ENCODE measurements around the gene CTXND1.

DNA sequence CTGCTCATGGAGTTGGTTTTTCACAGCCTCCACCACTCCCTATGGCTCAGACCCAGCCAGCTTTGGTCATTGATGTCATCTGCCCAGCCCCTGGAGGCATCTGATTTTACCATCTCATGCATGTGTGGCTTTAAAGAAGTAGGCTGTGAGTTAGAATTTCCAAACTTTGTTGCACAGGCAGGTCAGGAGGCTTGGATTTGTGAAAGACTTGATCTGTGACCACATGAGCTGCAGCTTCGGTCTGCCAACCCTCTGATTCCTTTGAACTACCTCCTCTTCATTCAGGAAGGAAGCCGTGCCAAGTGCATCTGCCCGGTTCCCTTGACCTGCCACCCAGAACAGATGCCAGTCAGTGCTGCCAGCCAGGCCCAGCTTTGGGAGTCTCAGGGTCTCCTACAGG is 9.2 kb downstream of the CTXND1 start:
- TF ChIP-seq EGR1 (IDR thresholded peaks at IDR 0.05) (no peak), CREB1 (IDR thresholded peaks at IDR 0.05; ENCODE audit: low read depth) (no peak), FOXM1 (IDR thresholded peaks at IDR 0.05; ENCODE audit: borderline replicate concordance, low read depth) (no peak), TEAD4 (IDR thresholded peaks at IDR 0.05) (no peak), MAX (IDR thresholded peaks at IDR 0.05) (no peak), ZBTB7A (IDR thresholded peaks at IDR 0.05; ENCODE audit: low read depth) (no peak), TAF1 (IDR thresholded peaks at IDR 0.05; ENCODE audit: low read depth) (no peak), YY1 (IDR thresholded peaks at IDR 0.05; ENCODE audit: low read depth) (no peak), NFIC (IDR thresholded peaks at IDR 0.05) (no peak), RAD21 (IDR thresholded peaks at IDR 0.05; ENCODE audit: low read depth) (no peak), TCF12 (IDR thresholded peaks at IDR 0.05; ENCODE audit: low read depth) (no peak), EP300 (IDR thresholded peaks at IDR 0.05; ENCODE audit: borderline replicate concordance) (no peak), CEBPB (IDR thresholded peaks at IDR 0.05) (no peak)

Measured in Ishikawa (cell line).